Measurements from ENCODE around the gene TGFA.

The TGFA gene

DNA sequence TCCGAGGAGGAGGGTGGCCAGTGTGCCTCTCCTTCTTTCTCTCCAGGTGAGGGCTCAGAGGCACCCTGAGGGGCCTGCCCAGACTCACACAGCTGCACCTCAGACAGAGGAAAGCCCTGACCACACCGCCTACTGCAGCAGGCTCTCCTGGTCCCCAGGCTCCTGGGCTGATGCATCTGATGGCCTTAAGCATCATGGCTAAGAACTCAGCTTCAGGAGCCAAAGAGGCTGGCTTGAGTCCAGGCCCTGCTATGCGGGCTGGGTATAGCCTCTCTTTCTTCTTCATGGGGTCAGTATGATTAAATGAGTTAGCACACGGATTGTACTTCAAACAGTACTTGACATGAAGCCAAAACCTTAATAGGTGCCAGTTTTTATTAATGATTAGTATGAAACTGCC, 89.6 kb downstream of the TGFA start:
- no peak for DNase-seq

DNA sequence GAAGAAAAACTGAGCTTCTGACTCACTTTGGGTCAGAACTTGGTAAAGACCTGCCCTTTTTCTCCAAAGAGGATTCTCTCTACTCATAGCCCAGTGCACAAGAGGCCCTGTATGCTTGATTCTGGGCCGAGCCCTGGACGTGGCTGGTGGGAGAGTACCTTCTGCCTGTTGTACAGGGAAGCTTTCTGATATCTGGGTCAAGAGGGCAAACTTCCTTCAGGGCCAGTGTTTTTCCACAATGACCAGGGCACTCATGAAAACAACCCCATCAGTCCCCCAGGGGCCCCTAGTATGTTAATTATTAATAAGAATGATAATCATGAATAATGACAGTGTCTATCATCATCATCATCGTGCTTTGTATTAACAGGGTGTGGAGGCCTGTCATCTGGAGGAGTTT, 90.0 kb downstream of the TGFA start:
- DNase-seq: no peak

DNA sequence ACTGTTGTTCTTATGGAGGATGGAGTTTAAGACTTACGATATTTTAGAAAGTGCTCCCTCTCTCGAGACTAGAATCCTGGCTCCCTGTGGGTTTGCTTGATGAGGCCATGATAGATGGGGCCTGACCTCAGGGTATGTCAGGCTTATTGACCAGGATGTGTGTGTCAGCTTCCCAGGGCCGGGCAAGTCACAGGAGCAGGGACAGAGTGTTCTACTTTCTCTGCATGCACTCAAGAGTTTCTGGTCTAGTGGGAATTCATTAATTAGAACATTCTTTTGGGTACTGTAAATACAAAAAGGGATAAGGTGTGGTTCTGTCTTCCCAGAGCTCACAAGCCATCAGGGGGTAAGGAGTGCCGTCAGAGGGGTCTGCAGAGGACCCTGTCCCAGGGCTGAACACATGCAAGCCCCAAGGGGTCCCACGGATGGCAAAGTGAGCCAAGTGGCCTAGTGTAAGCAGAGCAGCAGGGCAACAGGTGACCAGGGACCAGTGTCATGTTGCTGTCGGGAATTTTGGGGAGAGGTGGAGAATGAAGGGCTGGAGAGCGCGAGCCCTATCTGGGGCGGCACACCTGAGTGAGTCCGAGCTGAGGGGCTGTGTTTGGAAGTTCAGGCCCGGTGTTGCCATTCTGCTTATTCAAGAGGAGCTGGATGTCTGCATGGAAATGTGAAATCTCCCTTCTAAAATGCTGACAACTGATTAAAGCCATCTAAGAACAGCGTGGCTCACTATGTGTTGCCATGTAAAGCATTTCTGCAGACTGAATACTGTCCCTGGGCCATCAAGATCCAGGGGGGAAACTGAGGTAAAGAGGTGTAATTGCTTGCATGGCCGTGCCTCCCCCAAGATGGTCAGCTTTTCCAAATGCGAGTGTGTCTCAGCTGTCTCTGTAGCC, 91.4 kb downstream of the TGFA start:
- no peak for DNase-seq

DNA sequence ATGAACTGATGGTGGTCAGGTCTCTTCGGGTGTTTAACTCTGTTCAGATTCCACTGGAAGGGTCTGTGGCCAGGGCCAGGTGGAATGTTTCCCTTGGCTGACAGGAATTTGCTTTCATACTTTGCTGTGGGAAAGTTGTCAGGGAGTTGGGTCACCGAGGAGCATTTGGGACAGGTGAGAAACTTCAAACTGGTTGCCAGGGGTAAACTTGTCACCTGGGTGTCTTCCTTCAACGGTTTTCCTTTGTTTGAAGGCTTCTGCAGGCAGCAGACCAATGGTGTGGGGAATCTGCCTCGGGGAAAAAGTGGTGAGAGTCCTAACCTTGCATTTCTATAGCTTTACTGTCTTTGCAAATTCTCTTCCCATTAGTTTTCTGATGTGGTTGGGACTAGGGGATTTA, 92.2 kb downstream of the TGFA start:
- DNase-seq: no peak

DNA sequence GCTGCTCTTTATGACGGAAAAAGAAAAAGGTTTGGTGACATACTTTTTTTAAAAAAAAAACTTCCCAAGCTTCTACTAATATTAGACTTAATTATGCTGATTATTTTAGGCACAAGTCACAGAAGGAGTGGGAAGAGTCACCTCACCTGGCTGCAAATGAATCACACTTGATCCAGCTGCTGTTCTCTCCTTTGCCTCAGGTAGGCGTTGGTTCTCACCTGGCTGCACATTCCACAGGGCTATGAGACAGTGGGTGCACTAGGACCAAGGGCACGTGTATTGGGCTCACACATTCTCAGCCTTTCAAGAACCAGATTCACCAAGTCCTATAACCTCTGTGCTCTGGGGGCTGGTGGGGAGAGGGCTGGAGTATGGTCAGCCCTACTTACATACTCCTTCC, 93.3 kb downstream of the TGFA start:
- DNase-seq: peak in 10 of 56 donors; percentile 3 to 49 (median 10)

DNA sequence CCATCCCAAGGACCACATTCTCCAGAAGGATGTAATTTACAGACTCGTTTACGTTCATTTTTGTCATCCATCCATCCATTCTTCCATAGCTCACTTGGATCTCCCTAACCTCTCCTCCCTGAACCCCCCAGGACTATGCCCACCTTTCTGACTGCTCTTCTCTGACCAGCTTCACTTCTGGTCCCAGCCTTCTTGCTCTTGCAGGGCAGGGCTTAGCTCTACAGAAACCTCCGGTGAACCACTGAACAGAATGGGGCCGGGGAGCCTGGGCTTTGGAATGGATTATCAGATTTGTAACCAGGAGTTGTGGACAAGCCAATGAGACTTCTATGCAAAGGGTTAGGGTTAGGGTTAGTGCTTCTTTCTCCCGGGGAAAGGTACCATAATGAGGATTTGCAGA, 95.0 kb downstream of the TGFA start:
- no peak for DNase-seq

DNA sequence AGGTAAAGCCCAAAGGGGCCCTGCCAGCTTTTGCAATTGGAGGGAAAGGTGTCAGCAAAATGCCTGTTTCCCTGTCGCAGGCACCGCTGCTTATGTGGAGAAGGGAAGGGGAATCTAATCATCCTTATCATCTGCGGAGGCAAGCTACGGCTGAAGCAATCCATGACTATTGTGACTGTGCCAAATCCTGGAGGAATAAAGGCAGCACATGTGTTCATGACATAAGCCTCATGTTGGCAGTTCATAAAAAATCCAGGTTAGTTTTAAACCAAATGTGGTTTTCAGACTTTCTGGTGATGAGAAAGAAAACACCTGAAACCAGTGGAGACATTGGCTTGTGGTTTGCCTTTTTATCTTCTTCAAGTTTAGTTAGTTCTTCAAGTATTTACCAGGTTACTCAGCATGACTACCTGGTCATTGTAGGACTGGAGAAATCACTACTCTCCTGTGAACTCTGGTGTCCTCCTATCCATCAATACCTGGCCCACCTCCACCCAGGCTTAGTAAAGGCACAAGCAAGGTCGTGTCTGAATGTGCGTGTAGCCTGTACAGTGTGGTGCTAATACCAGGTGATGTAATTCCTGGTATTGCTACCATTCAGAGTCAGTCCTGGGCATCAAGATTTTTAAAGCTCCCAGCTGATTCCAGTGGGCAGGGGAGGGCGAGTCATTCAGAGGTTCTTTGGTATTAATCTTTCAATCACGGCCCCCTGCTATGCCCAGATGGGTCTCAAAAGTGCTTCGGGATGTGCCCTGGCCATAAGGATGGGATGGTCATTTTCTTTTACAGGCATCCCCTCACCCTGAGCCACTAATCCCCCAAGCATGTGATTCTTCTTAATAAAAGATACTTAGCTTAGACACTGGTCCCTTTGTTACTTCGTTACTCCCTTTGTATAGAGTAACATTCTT, 96.8 kb downstream of the TGFA start:
- no peak for DNase-seq

DNA sequence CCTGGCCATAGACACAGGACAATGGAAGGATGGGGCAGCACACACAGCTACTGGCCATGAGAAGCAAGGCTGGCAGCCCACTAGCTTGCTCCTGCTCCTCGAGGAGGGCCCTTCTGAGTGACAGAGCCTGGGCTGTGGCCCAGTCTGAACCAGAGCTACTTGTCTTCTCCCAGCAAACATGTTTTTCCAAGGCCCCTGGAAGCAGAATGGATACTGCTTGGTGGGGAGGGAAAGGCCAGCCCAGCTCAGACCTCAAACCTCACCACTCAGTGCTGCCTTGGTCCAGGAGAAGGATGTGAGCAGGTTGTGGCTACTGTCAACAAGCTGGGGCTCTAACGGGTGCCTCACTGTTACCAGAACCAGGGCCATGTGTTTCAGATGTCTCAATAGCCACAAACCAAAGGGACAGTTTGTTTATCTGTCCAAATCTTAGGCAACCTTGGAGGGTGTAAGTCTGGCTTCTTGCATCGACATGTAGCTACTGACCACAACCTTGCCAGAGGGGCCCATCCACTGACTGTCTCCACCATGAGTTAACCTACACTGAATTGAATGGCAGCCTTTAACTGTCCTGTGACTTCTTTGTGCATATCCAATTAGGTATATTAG, 98.6 kb downstream of the TGFA start:
- no peak for DNase-seq

DNA sequence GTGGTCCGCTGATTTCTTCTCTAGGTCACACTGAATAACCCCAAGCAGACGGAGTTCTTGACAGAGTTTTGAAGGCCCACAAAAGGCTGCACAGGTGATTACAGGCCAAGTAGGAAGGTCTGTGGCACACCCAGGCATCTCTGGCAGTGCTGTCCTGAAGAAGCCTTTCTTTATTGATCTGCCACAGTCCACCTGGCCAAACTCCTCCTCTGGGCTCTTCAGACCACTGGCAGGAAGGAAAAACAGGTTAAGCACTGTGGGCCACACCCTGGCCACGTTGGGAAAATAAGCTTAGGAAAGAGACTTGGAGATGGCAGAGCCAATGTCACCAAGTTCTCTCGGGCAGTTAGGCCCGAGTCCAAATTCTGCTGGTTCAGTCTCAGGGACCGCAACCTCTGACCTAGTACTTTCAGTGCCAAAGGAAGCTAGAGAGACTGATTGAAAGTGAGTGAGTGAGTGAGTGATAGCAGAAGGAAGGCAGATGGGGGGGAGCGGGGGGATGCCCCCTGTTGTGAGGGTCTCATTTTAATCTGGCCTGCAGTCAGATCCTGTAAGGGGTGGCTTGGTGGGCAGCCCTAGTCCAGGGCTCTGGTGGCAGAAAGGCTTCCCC, 102.9 kb downstream of the TGFA start:
- no peak for DNase-seq

DNA sequence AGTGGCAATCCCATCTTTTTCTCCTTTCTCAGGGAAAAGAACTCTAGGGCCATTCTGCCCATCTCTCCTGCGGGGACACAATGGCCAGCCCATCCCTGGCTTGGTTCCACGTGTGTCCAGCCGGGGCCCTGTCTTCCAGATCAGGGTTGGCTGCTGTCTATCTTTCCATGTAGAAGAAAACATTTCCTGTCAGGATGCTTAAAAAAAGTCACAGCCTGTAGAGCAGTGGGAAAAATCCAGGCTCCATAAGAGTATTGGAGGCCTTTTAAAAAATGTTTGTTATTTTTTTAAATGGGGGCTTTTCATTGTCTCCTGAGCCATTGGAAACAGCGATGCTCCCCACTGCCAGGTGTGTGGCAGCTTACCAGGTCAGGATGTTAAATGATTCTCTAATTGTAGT, 105.6 kb downstream of the TGFA start:
- DNase-seq: no peak

DNA sequence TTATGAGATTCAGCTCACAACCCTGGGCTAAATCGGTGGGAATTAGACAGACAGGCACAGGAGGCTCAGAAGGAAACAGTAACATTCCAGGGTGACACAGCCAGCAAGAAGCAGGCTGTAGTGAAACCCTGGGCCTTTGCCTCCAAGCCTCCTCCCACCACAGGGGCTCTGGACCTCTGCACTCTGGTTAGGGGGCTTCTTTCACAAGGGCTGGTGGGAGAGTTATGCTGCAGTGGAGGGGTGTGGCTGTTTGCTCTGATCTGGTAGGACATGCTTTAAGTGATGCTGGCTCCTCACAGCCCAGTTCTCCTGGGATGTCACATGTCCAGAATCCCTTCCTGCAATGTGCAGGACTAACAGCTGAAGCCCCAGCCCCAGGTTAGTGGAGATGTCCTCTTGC, 109.9 kb downstream of the TGFA start:
- DNase-seq: no peak

DNA sequence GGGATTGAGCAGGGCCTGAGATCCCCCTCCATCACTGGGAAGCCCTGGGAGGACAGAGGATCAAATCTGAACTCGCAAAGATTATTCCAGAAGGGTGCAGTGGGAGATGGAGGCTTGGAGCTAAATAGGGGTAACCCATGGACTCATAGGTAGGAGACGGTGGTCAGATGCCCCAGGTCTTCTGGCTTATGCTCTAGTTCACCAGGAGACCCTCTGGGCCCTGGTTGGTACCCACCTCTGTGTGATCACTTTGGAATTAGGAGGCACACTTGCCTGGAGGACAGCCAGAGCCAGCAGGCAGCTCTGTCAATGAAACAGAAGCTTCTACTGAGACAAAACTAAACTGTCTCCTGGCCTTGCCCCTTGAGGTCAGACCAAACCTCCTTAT, 110.6 kb downstream of the TGFA start:
- DNase-seq: no peak

DNA sequence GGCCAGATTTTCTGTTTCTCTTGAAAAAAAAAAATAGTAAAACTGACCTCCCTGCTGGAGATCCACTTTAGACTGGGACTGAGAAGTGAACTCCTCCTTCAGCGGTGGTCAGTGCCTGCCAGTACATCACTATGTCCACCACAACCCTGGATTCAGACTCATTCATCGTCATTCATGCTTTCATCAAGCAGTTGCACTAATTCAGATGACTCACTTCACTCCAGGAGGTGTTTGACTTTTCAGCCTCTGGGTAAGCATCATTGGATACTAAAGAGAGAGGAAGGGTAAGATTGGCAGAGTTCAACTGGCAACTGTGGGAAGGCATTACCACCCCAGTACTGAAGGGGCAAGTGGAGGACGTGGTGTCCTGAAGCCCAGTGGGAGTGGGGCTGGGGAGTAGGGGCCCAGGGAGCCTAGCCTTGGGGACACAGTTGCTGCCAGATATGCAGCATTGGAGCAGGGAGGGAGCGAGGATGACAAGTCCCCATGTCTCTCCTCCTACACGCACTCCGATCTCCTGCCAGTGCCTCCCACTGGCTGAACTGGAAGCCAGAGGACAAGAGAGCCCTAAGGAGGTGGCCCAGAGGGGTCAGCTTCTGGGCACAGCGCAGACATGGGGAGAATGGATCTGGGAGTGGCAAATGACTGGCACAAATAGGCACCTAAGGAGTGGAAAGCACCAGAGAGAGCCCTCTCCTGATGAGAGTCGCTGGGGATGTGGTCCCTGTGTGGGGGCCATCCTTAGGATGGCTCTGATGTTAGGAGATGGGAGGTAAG, 111.1 kb downstream of the TGFA start:
- no peak for DNase-seq

DNA sequence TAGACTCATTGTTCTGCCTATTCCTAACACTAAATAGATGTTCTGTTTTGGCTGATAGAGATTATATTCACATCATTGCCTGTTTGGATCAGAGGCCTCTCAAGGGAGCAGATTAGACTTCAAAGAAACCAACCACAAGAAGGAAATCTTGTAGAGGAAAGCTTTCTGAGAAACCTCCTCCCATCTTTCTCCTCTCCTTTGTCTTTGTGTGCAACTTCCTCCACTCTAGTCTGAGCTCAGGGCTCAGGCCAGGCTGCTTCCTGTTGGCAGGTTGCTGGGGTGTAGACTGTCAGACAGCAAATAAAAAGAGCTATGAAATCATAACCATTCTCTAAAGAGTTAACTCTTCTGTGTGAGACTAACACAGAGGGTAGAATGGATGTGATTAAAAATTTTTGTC, 113.0 kb downstream of the TGFA start:
- DNase-seq: no peak

DNA sequence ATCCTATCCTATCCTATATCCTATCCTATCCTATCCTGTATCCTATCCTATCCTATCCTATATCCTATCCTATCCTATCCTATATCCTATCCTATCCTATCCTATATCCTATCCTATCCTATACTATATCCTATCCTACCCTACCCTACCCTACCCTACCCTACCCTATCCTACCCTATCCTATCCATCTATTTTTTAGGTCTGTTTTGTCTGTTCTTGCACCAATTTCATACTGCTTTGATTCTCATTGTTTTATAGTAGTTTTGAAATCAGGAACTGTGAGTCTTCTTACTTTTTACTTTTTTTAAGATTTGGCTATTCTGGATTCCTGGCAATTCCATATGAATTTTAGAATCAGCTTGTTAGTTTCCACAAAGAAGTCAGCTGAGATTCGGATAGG, 118.5 kb downstream of the TGFA start:
- DNase-seq: no peak

DNA sequence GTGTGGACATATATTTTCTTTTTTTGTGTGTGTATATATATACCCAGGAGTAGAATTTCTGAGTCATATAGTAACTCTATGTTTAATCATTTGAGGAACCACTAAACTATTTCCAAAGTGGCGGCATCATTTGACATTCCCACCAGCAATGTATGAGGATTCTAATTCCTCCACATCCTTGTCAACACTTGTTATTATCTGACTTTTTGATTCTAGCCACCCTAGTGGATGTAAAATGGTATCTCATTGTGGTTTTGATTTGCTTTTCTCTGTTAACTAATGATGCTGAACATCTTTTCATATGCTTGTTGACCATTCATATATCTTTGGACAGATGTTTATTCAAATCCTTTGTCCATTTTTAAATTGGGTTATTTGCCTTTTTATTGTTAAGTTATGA, 120.3 kb downstream of the TGFA start:
- DNase-seq: no peak

DNA sequence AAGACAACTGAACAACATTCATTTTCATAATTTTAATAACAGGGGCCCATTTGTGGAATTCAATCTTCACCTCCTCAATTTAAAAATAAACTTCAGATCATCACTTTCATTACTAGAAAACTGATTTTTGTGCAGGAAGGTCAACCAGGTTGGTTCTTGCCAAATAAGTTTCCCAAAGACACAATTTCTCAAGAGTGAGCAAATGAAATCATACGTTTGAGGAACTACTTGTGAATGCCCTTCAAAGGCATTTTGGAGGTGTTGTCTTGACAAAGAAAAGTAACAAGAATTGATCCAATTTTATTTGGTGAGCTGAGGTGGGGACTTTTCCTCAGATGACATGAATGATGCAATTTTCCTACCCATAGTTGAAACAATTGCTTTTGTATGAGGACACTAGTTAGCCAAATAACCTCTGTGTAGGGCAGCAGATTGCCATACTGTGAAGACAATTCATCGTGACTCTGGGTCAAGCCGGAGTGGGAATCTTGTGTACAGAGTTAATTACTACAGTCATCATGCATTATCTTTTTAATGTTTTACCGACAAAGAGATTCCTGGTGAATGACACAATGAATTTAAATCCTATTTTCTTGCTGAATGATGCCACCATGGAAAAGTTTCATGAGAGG, 121.8 kb downstream of the TGFA start:
- DNase-seq: no peak

DNA sequence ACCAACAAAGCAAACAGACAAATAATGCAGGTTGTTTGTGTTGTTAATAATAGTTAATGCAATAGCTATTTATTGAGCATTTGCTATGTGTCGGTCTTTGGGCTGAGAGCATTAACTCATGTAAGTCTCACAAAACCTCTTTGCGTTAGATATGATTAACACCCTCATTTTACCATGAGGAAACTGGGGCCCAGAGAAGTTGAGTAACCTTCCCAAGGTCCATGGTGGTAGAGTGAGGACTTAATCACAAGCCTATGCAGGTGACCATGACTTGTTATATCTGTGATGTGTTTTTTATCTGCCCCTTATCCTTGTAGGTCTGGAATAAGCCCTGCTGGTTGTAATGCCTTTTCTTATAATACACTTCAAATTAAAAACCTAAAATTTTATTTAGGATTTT, 127.3 kb downstream of the TGFA start:
- no peak for DNase-seq

DNA sequence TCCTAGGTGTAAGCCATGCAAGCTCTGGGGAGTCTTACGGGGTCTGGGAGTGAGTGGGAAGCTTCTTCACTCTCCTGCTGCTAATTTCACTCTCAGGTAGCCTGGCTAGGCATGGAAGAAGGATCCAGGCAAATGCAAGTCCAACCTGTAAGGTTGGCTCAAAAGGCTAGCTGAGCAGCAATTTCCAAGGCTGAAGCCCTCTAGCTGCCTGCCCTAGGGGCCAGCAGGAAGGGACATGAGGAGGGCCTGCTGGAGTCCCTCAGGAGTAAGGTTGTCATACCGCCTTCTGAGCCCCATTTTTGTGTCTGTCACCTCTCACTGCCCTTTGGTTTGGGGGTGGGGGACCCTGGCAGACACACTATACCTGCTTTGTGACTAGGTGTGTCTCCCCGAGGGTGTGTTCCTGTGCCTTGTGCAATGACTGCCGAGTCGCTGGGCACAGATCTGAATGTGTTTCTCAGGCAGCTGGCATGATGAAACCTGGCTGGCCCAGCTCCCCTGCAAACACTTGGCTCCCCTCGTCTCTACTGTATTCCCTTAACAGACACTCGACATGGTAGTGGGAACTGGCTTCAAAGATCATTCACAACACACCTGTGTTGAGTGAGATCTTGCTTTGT, 127.8 kb downstream of the TGFA start:
- no peak for DNase-seq

DNA sequence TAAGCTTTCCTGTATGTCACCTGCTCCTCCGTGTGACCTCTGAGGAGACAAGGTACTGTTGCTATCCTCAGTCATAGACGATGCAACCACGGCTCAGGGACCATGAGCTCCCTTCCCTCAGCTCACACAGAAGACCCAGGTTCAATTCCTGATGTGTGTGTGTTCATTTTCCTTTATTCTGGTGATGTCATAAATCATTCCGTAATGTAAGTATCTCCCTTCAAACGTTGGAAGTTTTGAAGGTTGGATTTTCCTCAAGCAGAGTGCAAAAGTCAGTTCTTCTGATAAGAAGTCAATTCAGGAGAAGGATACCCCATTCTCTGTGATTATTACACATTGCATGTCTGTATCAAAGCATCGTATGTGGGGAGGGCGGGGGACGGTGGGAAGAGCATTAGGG, 132.9 kb downstream of the TGFA start:
- DNase-seq: no peak

Data from nucleus accumbens (tissue), 56 donors.